Islet of Langerhans (tissue), 1 donor: ENCODE results near the gene RFLNA.

Source experiments
- FAIRE-seq: peaks from one replicate; lab custom pipeline; 2011; peaks lifted over from hg19 to GRCh38; lab: Jason Lieb, UNC

RFLNA gene

GRCh38 chr12:124361074-124361970 is 66.4 kb downstream of the RFLNA start:
- no peak for FAIRE-seq

GRCh38 chr12:124361996-124362395 is 67.1 kb downstream of the RFLNA start:
- no peak for FAIRE-seq

- FAIRE-seq, result no peak
These were observed 68.6 kb downstream of the RFLNA start for GRCh38 chr12:124363353-124363965.

DNA sequence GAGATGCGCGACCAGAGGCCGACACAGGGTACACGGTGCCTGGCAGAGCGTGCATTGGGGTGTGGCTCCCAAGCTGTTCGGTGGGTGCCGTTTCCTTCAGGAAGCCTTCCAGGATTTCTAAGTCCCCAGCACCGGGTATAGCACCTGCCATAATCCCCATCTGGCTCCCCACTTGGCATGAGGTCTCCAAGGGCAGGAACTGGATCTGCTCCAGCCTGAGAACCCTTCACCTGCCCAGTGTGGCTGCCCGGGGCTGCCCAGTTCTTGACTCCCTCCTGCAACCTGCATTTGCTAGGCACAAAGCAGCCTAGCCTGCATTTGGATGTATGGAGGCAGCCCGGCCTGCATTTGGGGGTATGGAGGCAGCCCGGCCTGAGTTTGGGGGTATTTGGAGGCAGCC is 69.7 kb downstream of the RFLNA start:
- FAIRE-seq, result no peak
